Esophagus squamous epithelium (tissue), 5 donors: Measurements from ENCODE around the gene RIOK3. TPM values are rescaled to one million over a fixed set of nuclear protein-coding genes. Genes with fewer than 3 reads are reported as not detected.

Experiments
- DNase-seq: peaks from one replicate; lab custom pipeline; 2025; lab: John Stamatoyannopoulos, UW
- H3K27ac ChIP-seq, 4 donors: fragments of 200-600 bp; sonication (generic); one replicate each; pipeline ENCODE4 v1.5.1; 2016 to 2019; ENCODE audit warnings: mild to moderate bottlenecking in 1 of 4
- H3K27me3 ChIP-seq, 4 donors: fragments of 200-600 bp; sonication (generic); 1 replicate in 3 of 4; 2 replicates in 1 of 4; pipeline versions ENCODE4 v1.5.1 to v1.6.0; 2017 to 2021; ENCODE audit warnings: antibody characterized with exemption in 1 of 4
- H3K36me3 ChIP-seq, 3 donors: fragments of 200-600 bp; sonication (generic); one replicate each; pipeline ENCODE4 v1.5.1; 2016 to 2019
- H3K4me1 ChIP-seq, 3 donors: fragments of 200-600 bp; sonication (generic); one replicate each; pipeline ENCODE4 v1.5.1; 2017 to 2019
- H3K4me3 ChIP-seq, 4 donors: fragments of 200-600 bp; sonication (generic); 1 replicate in 3 of 4; 2 replicates in 1 of 4; pipeline ENCODE4 v1.5.1; 2016 to 2019; ENCODE audit warnings: mild to moderate bottlenecking in 2 of 4, moderate library complexity in 1 of 4
- H3K9me3 ChIP-seq, 3 donors: fragments of 200-600 bp; sonication (generic); one replicate each; pipeline ENCODE4 v1.5.1; 2016 to 2019
- CTCF ChIP-seq, 6 experiments: fragments of 450-650 bp in 4 of 6; fragments of 200-600 bp in 2 of 6; sonication (generic) in 2 of 6; IDR thresholded peaks; one replicate each; pipeline ENCODE4 v1.5.1; 2016 to 2019; ENCODE audit warnings: antibody characterized with exemption in 6 of 6, mild to moderate bottlenecking in 4 of 6, moderate library complexity in 4 of 6
- POLR2A ChIP-seq, 4 donors: fragments of 450-650 bp; IDR thresholded peaks; one replicate each; pipeline ENCODE4 v1.6.1; 2017; ENCODE audit warnings: antibody characterized with exemption in 4 of 4, mild to moderate bottlenecking in 4 of 4, moderate library complexity in 3 of 4
- WGBS, 2 donors: methylation state at CpG; one replicate each; pipeline ENCODE4 v1.1.5; 2018; 5-methylcytosine and 5-hydroxymethylcytosine counted together
- intact Hi-C: fragments of 100-400 bp; cut with DNase I; formaldehyde crosslinking; loops from one replicate; pipeline ENCODE4 v1.15.0; 2022
- total RNA-seq, 4 donors: library from RNA; depleted of rRNA; stranded (reverse); fragments of >200 nt; gene quantifications; one replicate each; pipeline ENCODE4 v1.1.0, GENCODE V29; 2016
- donor health status: DM: yes; HTN: yes; CAD: no.

The RIOK3 gene
- total RNA-seq, 4 donors from 2014 or later, result 58.4 to 140 (median 84.4) TPM

- intact Hi-C loops, result no loop called here
- no peaks in the 10 kb centered on the region for H3K36me3 ChIP-seq
- no peaks in the 10 kb centered on the region for H3K27me3 ChIP-seq
- no peak for DNase-seq
- H3K4me3 ChIP-seq, result no peak overlapping the region
- no peak for TF ChIP-seq POLR2A (IDR thresholded peaks at IDR 0.05)
- TF ChIP-seq CTCF (IDR thresholded peaks at IDR 0.05), result no peak
- H3K4me1 ChIP-seq, result peaks cover 0 to 23% (median 3%) of the 10 kb centered on the region in 3 donors
- H3K27ac ChIP-seq, result no peak overlapping the region
- no peaks in the 10 kb centered on the region for H3K9me3 ChIP-seq
- WGBS, 2 donors, result 63 to 71% methylated on average over 4 of the region's 4 CpGs
These were observed 3.1 kb upstream of the RIOK3 start for GRCh38 chr18:23450022-23450421.

- no peak for TF ChIP-seq CTCF (IDR thresholded peaks at IDR 0.05)
- TF ChIP-seq POLR2A (IDR thresholded peaks at IDR 0.05), result no peak
- no peak overlapping the region for H3K4me3 ChIP-seq
- no peaks in the 10 kb centered on the region for H3K27me3 ChIP-seq
- no peak overlapping the region for H3K27ac ChIP-seq
- 71 to 87% methylated on average over 8 to 18 of the region's 18 CpGs for WGBS, 2 donors
- intact Hi-C loops, result no loop called here
- peaks cover 0 to 8% (median 0%) of the 10 kb centered on the region in 3 donors for H3K36me3 ChIP-seq
- no peaks in the 10 kb centered on the region for H3K9me3 ChIP-seq
- DNase-seq, result no peak
- H3K4me1 ChIP-seq, result peaks cover 7 to 33% (median 10%) of the 10 kb centered on the region in 3 donors
These were observed 2.1 kb upstream of the RIOK3 start for GRCh38 chr18:23451011-23451410.

- DNase-seq, result no peak
- Histone ChIP-seq H3K4me1 (peaks cover 7 to 38% (median 10%) of the 10 kb centered on the region in 3 donors), H3K36me3 (peaks cover 0 to 13% (median 0%) of the 10 kb centered on the region in 3 donors), H3K9me3 (no peaks in the 10 kb centered on the region), H3K27me3 (no peaks in the 10 kb centered on the region), H3K27ac (peak overlapping the region; percentile 99 to 100 (median 100)), H3K4me3 (no peak overlapping the region)
- intact Hi-C loops, result no loop called here
- whole genome bisulfite sequencing, 2 donors, result 81 to 91% methylated on average over 6 of the region's 6 CpGs
- TF ChIP-seq POLR2A (IDR thresholded peaks at IDR 0.05), result no peak
- TF ChIP-seq CTCF (IDR thresholded peaks at IDR 0.05), result no peak
These were observed 1.6 kb upstream of the RIOK3 start for GRCh38 chr18:23451491-23451890.

GRCh38 chr18:23452347-23452727, 750 bp upstream of the RIOK3 start:
- TF ChIP-seq CTCF (IDR thresholded peaks at IDR 0.05) (no peak), POLR2A (IDR thresholded peaks at IDR 0.05) (no peak)
- peak overlapping the region; percentile 99 to 100 (median 100) for H3K27ac ChIP-seq
- no peaks in the 10 kb centered on the region for H3K27me3 ChIP-seq
- peaks cover 0 to 20% (median 0%) of the 10 kb centered on the region in 3 donors for H3K36me3 ChIP-seq
- 31 to 38% methylated on average over 3 of the region's 3 CpGs for WGBS, 2 donors
- H3K4me1 ChIP-seq, result peaks cover 7 to 46% (median 15%) of the 10 kb centered on the region in 3 donors
- peak overlapping the region; percentile 89 to 100 (median 98) for H3K4me3 ChIP-seq
- DNase-seq, result no peak
- H3K9me3 ChIP-seq, result no peaks in the 10 kb centered on the region
- intact Hi-C loops, result no loop called here

GRCh38 chr18:23453680-23454058, 582 bp downstream of the RIOK3 start:
- Histone ChIP-seq H3K9me3 (no peaks in the 10 kb centered on the region), H3K27me3 (no peaks in the 10 kb centered on the region), H3K4me1 (peaks cover 14 to 59% (median 27%) of the 10 kb centered on the region in 3 donors), H3K27ac (peak overlapping the region; percentile 99 to 100 (median 100)), H3K36me3 (peaks cover 0 to 25% (median 0%) of the 10 kb centered on the region in 3 donors), H3K4me3 (peak overlapping the region; percentile 89 to 100 (median 98))
- intact Hi-C loops, result no loop called here
- TF ChIP-seq CTCF (IDR thresholded peaks at IDR 0.05), result no peak
- TF ChIP-seq POLR2A (IDR thresholded peaks at IDR 0.05), result no peak
- WGBS, 2 donors, result 4 to 7% methylated on average over 8 to 11 of the region's 11 CpGs
- DNase-seq, result no peak
